Activated CD4-positive, alpha-beta T cell treated with anti-CD3 and anti-CD28 coated beads for 4 hours (primary cell): ENCODE results near the gene HACE1.

Source experiments
- DNase-seq, 2 donors: peaks; one replicate each; pipeline ENCODE4 v3.0.0-alpha.2; 2020

The HACE1 gene

DNA sequence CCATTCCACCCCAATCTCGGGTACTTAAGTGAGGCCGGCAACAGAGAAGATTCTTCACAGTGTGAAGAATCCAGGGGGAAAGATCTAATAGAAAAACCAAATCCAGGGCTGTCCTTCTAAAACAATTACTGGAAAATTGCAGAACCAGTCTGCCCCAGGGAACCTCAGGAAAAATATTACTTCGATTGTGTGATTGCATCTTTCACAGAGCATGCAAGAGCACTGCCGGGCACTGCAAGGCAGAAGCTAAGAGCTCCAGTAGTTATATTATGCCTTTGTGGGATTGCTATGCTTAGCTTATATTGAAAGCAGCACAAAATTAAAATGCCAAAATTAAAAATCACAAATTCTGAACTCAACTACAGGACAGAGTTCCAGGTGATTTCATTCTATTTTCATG is 175.9 kb downstream of the HACE1 start:
- no peak for DNase-seq

DNA sequence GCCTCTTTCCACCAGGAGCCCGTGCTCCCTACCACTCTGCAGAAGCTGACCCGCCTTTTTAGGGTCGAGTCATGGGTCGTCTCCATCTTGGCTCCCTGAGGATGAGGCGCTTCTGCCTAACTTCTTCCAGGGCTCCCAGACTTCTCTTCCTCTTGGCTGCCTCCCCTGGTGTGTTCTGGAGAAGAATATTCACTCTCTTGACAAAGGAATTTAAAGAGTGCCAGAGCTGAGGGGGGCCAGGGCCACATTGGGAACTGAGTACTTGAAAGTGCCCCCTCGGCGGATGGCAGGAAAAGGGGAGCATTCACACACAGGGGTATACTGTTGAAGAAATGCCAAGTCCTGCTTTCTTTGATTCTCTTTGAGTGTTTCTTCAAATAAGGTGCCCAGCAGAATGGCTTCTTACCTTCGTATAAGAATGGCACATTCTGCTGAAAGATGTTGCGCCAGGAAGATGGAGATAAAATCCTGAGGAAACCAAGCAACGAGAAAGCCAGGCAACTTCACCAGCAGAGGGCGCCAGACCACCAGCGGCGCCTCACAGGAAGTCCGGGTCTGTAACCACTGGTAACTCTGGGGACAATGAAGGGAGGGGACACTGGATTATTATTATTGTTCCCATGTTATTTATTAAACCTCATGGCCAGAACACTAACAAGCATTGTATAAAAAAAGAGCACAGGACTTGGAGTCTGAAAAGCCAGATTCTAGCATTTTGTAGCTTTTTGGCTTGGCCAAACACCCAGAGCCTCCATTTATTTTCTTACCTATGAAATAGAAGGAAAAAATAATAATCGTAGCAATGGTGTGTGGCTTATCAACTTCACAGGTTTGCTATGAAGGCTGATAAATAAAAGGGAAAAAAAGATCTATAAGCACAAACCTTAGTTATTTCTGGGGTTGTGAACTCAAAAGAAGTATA is 176.7 kb downstream of the HACE1 start:
- DNase-seq, result peak; percentile 59 to 69

DNA sequence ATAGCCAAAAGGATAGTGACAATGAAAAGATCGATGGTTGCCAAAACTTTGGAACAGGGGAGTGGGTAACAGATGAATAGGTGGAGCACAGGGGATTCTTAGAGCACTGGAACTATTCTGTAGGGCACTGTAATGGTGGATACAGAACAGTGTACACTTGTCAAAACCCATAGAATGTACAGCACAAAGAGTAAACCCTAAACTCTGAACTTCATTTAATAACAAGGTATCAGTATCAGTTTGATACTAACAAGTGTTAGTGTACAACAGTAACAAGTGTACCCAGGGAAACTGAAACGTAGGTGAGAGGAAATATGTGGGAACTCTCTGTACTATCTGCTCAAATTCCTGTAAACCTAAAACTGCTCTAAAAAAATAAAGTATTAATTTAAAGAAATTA is 179.2 kb downstream of the HACE1 start:
- DNase-seq, result no peak

DNA sequence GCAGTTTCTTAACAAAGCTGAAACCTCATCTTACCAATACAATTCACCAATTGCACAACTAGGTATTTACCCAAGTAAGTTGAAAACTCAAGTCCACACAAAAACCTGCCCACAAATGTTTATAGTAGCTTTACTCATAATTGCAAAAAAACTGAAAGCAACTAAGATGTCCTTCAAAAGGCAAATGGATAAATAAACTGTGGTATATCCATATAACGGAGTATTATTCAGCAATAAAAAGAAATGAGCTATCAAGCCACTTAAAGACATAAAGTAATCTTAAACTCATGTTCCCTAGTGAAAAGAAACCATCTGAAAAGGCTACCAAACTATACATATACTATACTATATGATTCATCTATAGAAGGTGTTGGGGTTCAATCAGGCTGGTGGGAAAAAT is 179.7 kb downstream of the HACE1 start:
- no peak for DNase-seq
